ENCODE data around the gene NTF3. TPM values are rescaled to one million over a fixed set of nuclear protein-coding genes. Genes with fewer than 3 reads are reported as not detected.

NTF3 gene
- total RNA-seq, 1 experiment from 2014 or later, result not detected

DNA sequence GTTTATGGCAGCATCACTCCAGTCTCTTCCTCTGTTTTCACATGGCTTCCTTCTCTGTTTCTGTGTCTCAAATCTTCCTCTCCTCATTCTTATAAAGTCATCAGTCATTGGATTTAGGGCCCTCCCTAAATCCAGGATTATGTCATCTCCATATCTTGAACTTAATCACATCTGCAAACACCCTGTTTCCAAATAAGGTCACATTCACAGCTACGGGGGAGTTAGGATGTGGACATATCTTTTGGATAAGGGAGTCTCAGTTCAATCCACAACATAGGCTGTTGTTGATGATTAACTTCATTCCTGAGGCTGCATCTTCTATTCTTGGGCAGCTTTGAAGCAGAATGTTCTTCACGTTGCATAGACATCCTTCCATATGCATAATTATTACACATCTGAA is 40.3 kb upstream of the NTF3 start:
- no peak overlapping the region for H2AFZ ChIP-seq (ENCODE audit: low read depth, low read length, poor library complexity, severe bottlenecking)
- TF ChIP-seq ZBTB33 (IDR thresholded peaks at IDR 0.05; ENCODE audit: extremely low read depth, insufficient replicate concordance, low read length), result no peak
- no peak for TF ChIP-seq POLR2AphosphoS5 (IDR thresholded peaks at IDR 0.05; ENCODE audit: low read depth, low read length)
- no peak for TF ChIP-seq CBX3 (IDR thresholded peaks at IDR 0.05; ENCODE audit: low read depth)
- no peak for TF ChIP-seq CTCF (IDR thresholded peaks at IDR 0.05 in 2 of 3, conservative IDR thresholded peaks at IDR 0.05 in 1 of 3; ENCODE audit: borderline replicate concordance in 1 of 3, insufficient read depth in 1 of 3, low read depth in 2 of 3, low read length in 2 of 3)
- no peak for TF ChIP-seq EZH2phosphoT487 (IDR thresholded peaks at IDR 0.05; ENCODE audit: borderline replicate concordance)
- TF ChIP-seq ELF1 (IDR thresholded peaks at IDR 0.05; ENCODE audit: borderline replicate concordance, low read depth), result no peak
- no peak for TF ChIP-seq POLR2A (IDR thresholded peaks at IDR 0.05; ENCODE audit: borderline replicate concordance, extremely low read depth, insufficient read depth, insufficient read length)
- no peak for TF ChIP-seq REST (IDR thresholded peaks at IDR 0.05; ENCODE audit: low read depth)
- no peak for TF ChIP-seq EZH2 (IDR thresholded peaks at IDR 0.05)
- no peak for TF ChIP-seq ZNF274 (IDR thresholded peaks at IDR 0.05; ENCODE audit: low read depth, low read length)
- no peak for TF ChIP-seq RAD21 (IDR thresholded peaks at IDR 0.05; ENCODE audit: low read depth)
- TF ChIP-seq FOSL1 (IDR thresholded peaks at IDR 0.05; ENCODE audit: low read depth), result no peak
- no peak for TF ChIP-seq YY1 (IDR thresholded peaks at IDR 0.05; ENCODE audit: extremely low read depth, insufficient replicate concordance, low read depth, low read length)
- TF ChIP-seq SIN3A (IDR thresholded peaks at IDR 0.05; ENCODE audit: low read depth), result no peak
- TF ChIP-seq ZFX (IDR thresholded peaks at IDR 0.05), result no peak
- TF ChIP-seq TCF7L2 (IDR thresholded peaks at IDR 0.05; ENCODE audit: borderline replicate concordance, extremely low read depth, insufficient read depth, insufficient read length), result no peak
- no peak for TF ChIP-seq SP1 (IDR thresholded peaks at IDR 0.05; ENCODE audit: low read depth)
- TF ChIP-seq EGR1 (IDR thresholded peaks at IDR 0.05; ENCODE audit: low read depth), result no peak
- TF ChIP-seq SRF (IDR thresholded peaks at IDR 0.05; ENCODE audit: low read depth), result no peak
- TF ChIP-seq ATF3 (IDR thresholded peaks at IDR 0.05), result no peak
- no peaks in the 10 kb centered on the region for H3K36me3 ChIP-seq (ENCODE audit: control insufficient read depth in 1 of 2, insufficient read depth in 2 of 2, low read length in 2 of 2)
- no peak overlapping the region for H3K4me3 ChIP-seq (replicated peaks in 1 of 2; ENCODE audit: low read depth in 1 of 2, low read length in 2 of 2)
- peaks cover 13 to 23% of the 10 kb centered on the region in 2 experiments for H3K4me1 ChIP-seq (ENCODE audit: control insufficient read depth in 1 of 2, insufficient read depth in 2 of 2, low read length in 2 of 2)
- no peak overlapping the region for H3K27ac ChIP-seq (ENCODE audit: low read depth, low read length)
- intact Hi-C loops (cut with micrococcal nuclease), result no loop called here
- no peak overlapping the region for H3K9ac ChIP-seq (ENCODE audit: low read length)
- ATAC-seq, result no peak
- H3K9me3 ChIP-seq (ENCODE audit: control insufficient read depth in 1 of 2, insufficient read depth in 1 of 2, low read depth in 1 of 2, low read length in 2 of 2), result no peaks in the 10 kb centered on the region
- H3K27me3 ChIP-seq (ENCODE audit: insufficient read depth, low read length), result no peaks in the 10 kb centered on the region
- no peaks in the 10 kb centered on the region for H3K9me2 ChIP-seq (ENCODE audit: insufficient read depth)
- H3K79me2 ChIP-seq (ENCODE audit: insufficient read depth, low read length), result no peaks in the 10 kb centered on the region
- ChIA-PET CTCF (no interaction called here), RAD21 (ENCODE audit: low non-redundant PET in 1 of 2, low total read pairs in 2 of 2, uncharacterized antibody in 2 of 2, unreplicated experiment in 2 of 2) (no interaction called here), POLR2A (no interaction called here)
- H4K20me1 ChIP-seq (ENCODE audit: insufficient read depth), result no peaks in the 10 kb centered on the region
- no peak overlapping the region for H3K4me2 ChIP-seq (ENCODE audit: low read length)
- no peak for DNase-seq (ENCODE audit: low read depth, low spot score)
- BruUV-seq (replicated peaks), result no TSS peak
